ENCODE measurements around the gene PRR12.

PRR12 gene

DNA sequence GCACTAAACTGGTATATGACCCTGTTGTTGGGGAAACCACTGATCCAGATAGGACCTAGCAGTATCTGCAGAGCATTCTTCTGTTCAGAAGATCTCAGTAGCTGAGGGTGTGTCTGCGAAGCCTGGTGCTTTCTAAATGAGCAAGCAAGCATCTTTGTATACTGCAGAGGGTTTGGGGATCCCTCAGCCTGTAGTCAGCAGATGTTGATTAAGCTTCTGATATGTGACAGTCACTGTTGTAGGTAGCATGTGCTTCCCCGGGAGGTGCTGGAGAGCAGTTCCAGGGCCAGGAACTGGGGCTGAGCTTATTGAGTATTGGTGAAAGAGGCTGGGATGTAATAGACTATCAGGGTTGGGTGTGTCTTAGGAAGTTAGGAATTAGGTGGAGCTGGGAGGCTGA, 52.5 kb downstream of the PRR12 start:
- Histone ChIP-seq H3K27ac (ENCODE audit: low read length) (no peak overlapping the region), H3K4me1 (ENCODE audit: control insufficient read depth, low read depth, low read length) (peaks cover 33% of the 10 kb centered on the region), H3K9me3 (ENCODE audit: control insufficient read depth, low read depth, low read length) (no peaks in the 10 kb centered on the region), H3K9ac (ENCODE audit: low read length) (peak overlapping the region; percentile 98), H3K36me3 (ENCODE audit: control insufficient read depth, low read depth, low read length) (peaks cover 11% of the 10 kb centered on the region), H3K27me3 (ENCODE audit: control insufficient read depth, insufficient read depth, low read length) (peaks cover 10% of the 10 kb centered on the region), H3K4me3 (ENCODE audit: low read length) (peak overlapping the region; percentile 98)

DNA sequence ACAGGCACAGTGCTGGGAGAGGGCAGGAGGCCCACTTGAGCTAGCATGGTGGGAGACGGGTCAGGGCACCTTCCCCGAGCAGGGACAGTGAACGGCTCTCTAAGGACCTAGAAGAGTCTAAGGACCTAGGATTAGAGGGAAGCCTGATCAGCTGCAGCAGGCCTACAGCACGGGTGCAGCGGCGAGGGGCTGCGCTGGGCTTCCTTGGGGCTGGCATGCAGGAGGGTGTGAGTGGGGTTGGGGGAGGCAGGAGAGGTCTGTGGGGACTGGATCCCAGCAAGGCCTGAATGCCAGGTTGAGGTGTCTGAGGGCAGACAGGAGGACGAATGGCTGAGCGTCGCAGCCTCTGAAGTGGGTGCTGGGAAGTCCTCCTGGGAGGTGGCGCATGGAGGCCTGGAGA, 54.6 kb downstream of the PRR12 start:
- Histone ChIP-seq H3K36me3 (ENCODE audit: control insufficient read depth, low read depth, low read length) (peaks cover 24% of the 10 kb centered on the region), H3K27ac (ENCODE audit: low read length) (no peak overlapping the region), H3K4me1 (ENCODE audit: control insufficient read depth, low read depth, low read length) (peaks cover 21% of the 10 kb centered on the region), H3K4me3 (ENCODE audit: low read length) (no peak overlapping the region), H3K9me3 (ENCODE audit: control insufficient read depth, low read depth, low read length) (no peaks in the 10 kb centered on the region), H3K27me3 (ENCODE audit: control insufficient read depth, insufficient read depth, low read length) (no peaks in the 10 kb centered on the region), H3K9ac (ENCODE audit: low read length) (no peak overlapping the region)

- H3K4me3 ChIP-seq (ENCODE audit: low read length) = no peak overlapping the region
- no peaks in the 10 kb centered on the region for H3K27me3 ChIP-seq (ENCODE audit: control insufficient read depth, insufficient read depth, low read length)
- no peak overlapping the region for H3K9ac ChIP-seq (ENCODE audit: low read length)
- no peak overlapping the region for H3K27ac ChIP-seq (ENCODE audit: low read length)
- no peaks in the 10 kb centered on the region for H3K9me3 ChIP-seq (ENCODE audit: control insufficient read depth, low read depth, low read length)
- H3K36me3 ChIP-seq (ENCODE audit: control insufficient read depth, low read depth, low read length) = peaks cover 24% of the 10 kb centered on the region
- peaks cover 18% of the 10 kb centered on the region for H3K4me1 ChIP-seq (ENCODE audit: control insufficient read depth, low read depth, low read length)
Observed at GRCh38 chr19:49645995-49646394, 55.0 kb downstream of the PRR12 start.

GRCh38 chr19:49646586-49646985, 55.6 kb downstream of the PRR12 start:
- H3K4me1 ChIP-seq (ENCODE audit: control insufficient read depth, low read depth, low read length) = peaks cover 12% of the 10 kb centered on the region
- no peaks in the 10 kb centered on the region for H3K27me3 ChIP-seq (ENCODE audit: control insufficient read depth, insufficient read depth, low read length)
- H3K4me3 ChIP-seq (ENCODE audit: low read length) = no peak overlapping the region
- no peak overlapping the region for H3K27ac ChIP-seq (ENCODE audit: low read length)
- H3K36me3 ChIP-seq (ENCODE audit: control insufficient read depth, low read depth, low read length) = peaks cover 24% of the 10 kb centered on the region
- no peaks in the 10 kb centered on the region for H3K9me3 ChIP-seq (ENCODE audit: control insufficient read depth, low read depth, low read length)
- H3K9ac ChIP-seq (ENCODE audit: low read length) = no peak overlapping the region

GRCh38 chr19:49651029-49651819, 60.2 kb downstream of the PRR12 start:
- Histone ChIP-seq H3K27ac (ENCODE audit: low read length) (no peak overlapping the region), H3K9me3 (ENCODE audit: control insufficient read depth, low read depth, low read length) (no peaks in the 10 kb centered on the region), H3K9ac (ENCODE audit: low read length) (no peak overlapping the region), H3K36me3 (ENCODE audit: control insufficient read depth, low read depth, low read length) (peaks cover 50% of the 10 kb centered on the region), H3K4me3 (ENCODE audit: low read length) (no peak overlapping the region), H3K4me1 (ENCODE audit: control insufficient read depth, low read depth, low read length) (no peaks in the 10 kb centered on the region), H3K27me3 (ENCODE audit: control insufficient read depth, insufficient read depth, low read length) (no peaks in the 10 kb centered on the region)

GRCh38 chr19:49651820-49652550, 61.0 kb downstream of the PRR12 start:
- no peak overlapping the region for H3K9ac ChIP-seq (ENCODE audit: low read length)
- no peaks in the 10 kb centered on the region for H3K4me1 ChIP-seq (ENCODE audit: control insufficient read depth, low read depth, low read length)
- no peaks in the 10 kb centered on the region for H3K9me3 ChIP-seq (ENCODE audit: control insufficient read depth, low read depth, low read length)
- no peaks in the 10 kb centered on the region for H3K27me3 ChIP-seq (ENCODE audit: control insufficient read depth, insufficient read depth, low read length)
- H3K27ac ChIP-seq (ENCODE audit: low read length) = no peak overlapping the region
- H3K4me3 ChIP-seq (ENCODE audit: low read length) = no peak overlapping the region
- peaks cover 43% of the 10 kb centered on the region for H3K36me3 ChIP-seq (ENCODE audit: control insufficient read depth, low read depth, low read length)

GRCh38 chr19:49652551-49653465, 61.8 kb downstream of the PRR12 start:
- H3K9me3 ChIP-seq (ENCODE audit: control insufficient read depth, low read depth, low read length) = no peaks in the 10 kb centered on the region
- no peak overlapping the region for H3K27ac ChIP-seq (ENCODE audit: low read length)
- H3K4me3 ChIP-seq (ENCODE audit: low read length) = no peak overlapping the region
- H3K9ac ChIP-seq (ENCODE audit: low read length) = no peak overlapping the region
- peaks cover 46% of the 10 kb centered on the region for H3K36me3 ChIP-seq (ENCODE audit: control insufficient read depth, low read depth, low read length)
- H3K4me1 ChIP-seq (ENCODE audit: control insufficient read depth, low read depth, low read length) = no peaks in the 10 kb centered on the region
- H3K27me3 ChIP-seq (ENCODE audit: control insufficient read depth, insufficient read depth, low read length) = no peaks in the 10 kb centered on the region

- Histone ChIP-seq H3K27me3 (ENCODE audit: control insufficient read depth, insufficient read depth, low read length) (no peaks in the 10 kb centered on the region), H3K36me3 (ENCODE audit: control insufficient read depth, low read depth, low read length) (peaks cover 48% of the 10 kb centered on the region), H3K27ac (ENCODE audit: low read length) (no peak overlapping the region), H3K9me3 (ENCODE audit: control insufficient read depth, low read depth, low read length) (no peaks in the 10 kb centered on the region), H3K4me1 (ENCODE audit: control insufficient read depth, low read depth, low read length) (no peaks in the 10 kb centered on the region), H3K9ac (ENCODE audit: low read length) (no peak overlapping the region), H3K4me3 (ENCODE audit: low read length) (no peak overlapping the region)
Observed at GRCh38 chr19:49653466-49653806, 62.5 kb downstream of the PRR12 start.

DNA sequence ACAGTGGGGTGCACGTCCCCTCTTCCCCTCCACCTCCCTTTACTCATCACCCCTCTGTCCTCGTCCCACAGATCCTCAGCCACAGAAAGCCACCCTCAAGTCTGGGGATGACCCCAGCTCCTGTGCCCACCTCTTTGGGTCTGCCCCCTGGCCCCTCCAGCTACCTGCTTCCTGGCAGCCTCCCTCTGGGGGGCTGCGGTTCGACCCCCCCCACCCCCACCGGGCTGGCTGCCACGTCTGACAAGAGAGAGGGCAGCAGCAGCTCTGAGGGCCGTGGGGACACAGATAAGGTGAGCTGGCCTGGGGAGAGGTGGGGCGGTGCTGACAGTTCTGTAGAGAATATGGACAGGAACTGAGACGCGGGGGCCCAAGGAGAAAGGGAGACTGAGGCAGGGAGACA, 63.6 kb downstream of the PRR12 start:
- no peak overlapping the region for H3K9ac ChIP-seq (ENCODE audit: low read length)
- no peaks in the 10 kb centered on the region for H3K9me3 ChIP-seq (ENCODE audit: control insufficient read depth, low read depth, low read length)
- peaks cover 55% of the 10 kb centered on the region for H3K36me3 ChIP-seq (ENCODE audit: control insufficient read depth, low read depth, low read length)
- H3K4me1 ChIP-seq (ENCODE audit: control insufficient read depth, low read depth, low read length) = no peaks in the 10 kb centered on the region
- H3K4me3 ChIP-seq (ENCODE audit: low read length) = no peak overlapping the region
- no peaks in the 10 kb centered on the region for H3K27me3 ChIP-seq (ENCODE audit: control insufficient read depth, insufficient read depth, low read length)
- H3K27ac ChIP-seq (ENCODE audit: low read length) = no peak overlapping the region

- H3K9ac ChIP-seq (ENCODE audit: low read length) = no peak overlapping the region
- H3K36me3 ChIP-seq (ENCODE audit: control insufficient read depth, low read depth, low read length) = peaks cover 47% of the 10 kb centered on the region
- H3K27ac ChIP-seq (ENCODE audit: low read length) = no peak overlapping the region
- no peak overlapping the region for H3K4me3 ChIP-seq (ENCODE audit: low read length)
- no peaks in the 10 kb centered on the region for H3K9me3 ChIP-seq (ENCODE audit: control insufficient read depth, low read depth, low read length)
- H3K4me1 ChIP-seq (ENCODE audit: control insufficient read depth, low read depth, low read length) = no peaks in the 10 kb centered on the region
- no peaks in the 10 kb centered on the region for H3K27me3 ChIP-seq (ENCODE audit: control insufficient read depth, insufficient read depth, low read length)
Observed at GRCh38 chr19:49655570-49656455, 64.8 kb downstream of the PRR12 start.
